ENCODE data around the gene RASD1. TPM values are rescaled to one million over a fixed set of nuclear protein-coding genes. Genes with fewer than 3 reads are reported as not detected.

RASD1 gene
- total and polyA plus RNA-seq, 10 donors, result 2.9 to 52.3 (median 10.2) TPM

DNA sequence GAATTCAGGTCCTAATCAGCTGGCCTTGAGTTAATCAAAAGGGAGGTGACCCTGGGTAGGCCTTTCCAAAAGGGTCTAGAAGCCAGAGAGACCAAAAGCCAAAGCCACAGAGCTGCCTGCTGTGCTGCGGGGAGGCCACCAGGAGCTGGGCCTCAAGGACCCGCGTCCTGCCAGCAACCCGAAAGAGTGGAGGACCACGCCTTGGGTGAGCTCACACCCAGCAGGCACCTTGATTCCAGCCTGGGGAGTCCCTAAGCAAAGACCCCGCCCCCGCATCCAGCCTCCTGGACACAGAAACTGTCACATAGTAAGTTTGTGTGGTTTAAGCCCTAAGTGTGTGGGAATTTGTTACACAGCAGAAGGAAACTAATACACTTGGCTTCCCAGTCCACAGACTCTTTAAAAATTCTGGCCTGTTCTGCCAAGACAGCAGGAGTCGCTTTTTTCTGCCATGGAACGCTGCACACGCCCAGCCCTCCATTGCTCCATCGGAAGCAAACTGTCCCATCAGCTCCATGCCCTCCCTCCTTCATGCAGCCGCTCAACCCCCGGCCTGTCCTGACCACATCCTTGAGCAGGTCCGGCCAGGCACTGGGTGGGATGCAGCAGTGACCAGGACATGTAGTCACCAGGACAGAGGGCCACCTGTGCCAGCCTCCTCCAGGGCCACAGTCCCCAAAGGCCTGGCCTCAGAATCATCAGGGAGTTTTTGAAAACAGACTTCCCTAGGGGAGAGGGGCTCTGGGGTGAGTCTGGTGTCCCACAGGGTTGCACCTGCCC is 20.9 kb upstream of the RASD1 start:
- intact Hi-C loops (cut with DNase I; ENCODE audit: low total_unique reads), result no loop called here
- WGBS, 5 donors, result 81 to 95% (median 91%) methylated on average over 10 to 14 of the region's 14 CpGs
- TF ChIP-seq, protein P1, sequence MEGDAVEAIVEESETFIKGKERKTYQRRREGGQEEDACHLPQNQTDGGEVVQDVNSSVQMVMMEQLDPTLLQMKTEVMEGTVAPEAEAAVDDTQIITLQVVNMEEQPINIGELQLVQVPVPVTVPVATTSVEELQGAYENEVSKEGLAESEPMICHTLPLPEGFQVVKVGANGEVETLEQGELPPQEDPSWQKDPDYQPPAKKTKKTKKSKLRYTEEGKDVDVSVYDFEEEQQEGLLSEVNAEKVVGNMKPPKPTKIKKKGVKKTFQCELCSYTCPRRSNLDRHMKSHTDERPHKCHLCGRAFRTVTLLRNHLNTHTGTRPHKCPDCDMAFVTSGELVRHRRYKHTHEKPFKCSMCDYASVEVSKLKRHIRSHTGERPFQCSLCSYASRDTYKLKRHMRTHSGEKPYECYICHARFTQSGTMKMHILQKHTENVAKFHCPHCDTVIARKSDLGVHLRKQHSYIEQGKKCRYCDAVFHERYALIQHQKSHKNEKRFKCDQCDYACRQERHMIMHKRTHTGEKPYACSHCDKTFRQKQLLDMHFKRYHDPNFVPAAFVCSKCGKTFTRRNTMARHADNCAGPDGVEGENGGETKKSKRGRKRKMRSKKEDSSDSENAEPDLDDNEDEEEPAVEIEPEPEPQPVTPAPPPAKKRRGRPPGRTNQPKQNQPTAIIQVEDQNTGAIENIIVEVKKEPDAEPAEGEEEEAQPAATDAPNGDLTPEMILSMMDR (IDR thresholded peaks at IDR 0.05 in 8 of 11, conservative IDR thresholded peaks at IDR 0.05 in 3 of 11), result no peak
- no peak for TF ChIP-seq POLR2AphosphoS5 (IDR thresholded peaks at IDR 0.05)
- TF ChIP-seq POLR2A (IDR thresholded peaks at IDR 0.05), result no peak
- no peak overlapping the region for H3K27ac ChIP-seq
- H3K9me3 ChIP-seq, result no peaks in the 10 kb centered on the region
- no peaks in the 10 kb centered on the region for H3K4me1 ChIP-seq
- DNase-seq, result no peak
- no peaks in the 10 kb centered on the region for H3K27me3 ChIP-seq (replicated peaks in 1 of 7)
- H3K4me3 ChIP-seq, result no peak overlapping the region
- H3K36me3 ChIP-seq, result peaks cover 0 to 19% (median 7%) of the 10 kb centered on the region in 6 donors

DNA sequence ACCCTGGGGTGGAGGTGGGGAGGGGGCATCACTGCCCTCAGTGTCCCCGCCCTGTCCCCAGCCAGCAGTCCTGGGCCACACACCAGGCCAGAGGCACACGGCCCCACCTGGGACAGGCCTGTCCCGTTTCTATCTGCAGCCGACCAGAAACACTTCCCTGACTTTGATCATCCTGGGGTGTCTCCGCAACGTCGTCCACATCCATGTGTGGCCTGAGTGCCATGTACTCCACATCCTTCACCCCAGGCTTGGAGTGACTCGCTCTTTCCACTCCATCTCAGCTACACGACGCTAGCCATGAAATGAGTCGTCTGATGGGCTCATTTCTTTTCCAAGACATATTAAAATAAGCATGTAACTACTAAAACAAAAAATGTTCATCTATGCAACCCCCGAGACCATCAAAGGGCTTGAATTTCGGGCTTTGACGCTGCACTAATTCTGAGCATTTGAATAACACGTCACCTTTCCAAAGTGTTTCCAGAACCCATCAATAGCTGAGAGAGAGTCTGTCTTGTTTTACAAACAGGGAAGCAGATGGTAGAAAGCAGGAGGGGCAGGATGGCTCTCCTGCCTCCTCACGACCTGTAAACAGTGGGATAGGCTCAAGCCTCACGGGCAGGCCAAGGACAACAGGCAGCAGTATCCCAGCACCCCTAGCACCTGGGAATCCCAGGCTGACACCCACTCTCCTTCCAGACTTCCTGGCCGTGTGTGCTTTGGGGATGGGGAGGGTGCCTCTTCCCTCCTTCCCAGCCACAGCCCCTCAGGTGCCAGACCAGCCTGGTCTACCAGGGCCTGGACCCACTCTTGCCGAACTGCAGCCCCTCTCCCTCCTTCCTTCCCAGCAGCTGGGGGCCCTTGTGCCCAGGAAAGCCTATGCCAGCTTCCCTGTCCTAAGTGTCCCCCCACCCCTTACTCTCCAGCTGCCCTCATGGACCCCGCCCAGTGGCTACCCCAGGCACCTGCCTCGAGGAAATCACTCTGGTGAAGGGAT is 20.0 kb upstream of the RASD1 start:
- peaks cover 0 to 13% (median 5%) of the 10 kb centered on the region in 6 donors for H3K36me3 ChIP-seq
- no peak for DNase-seq
- WGBS, 5 donors, result 82 to 88% (median 84%) methylated on average over 21 of the region's 21 CpGs

DNA sequence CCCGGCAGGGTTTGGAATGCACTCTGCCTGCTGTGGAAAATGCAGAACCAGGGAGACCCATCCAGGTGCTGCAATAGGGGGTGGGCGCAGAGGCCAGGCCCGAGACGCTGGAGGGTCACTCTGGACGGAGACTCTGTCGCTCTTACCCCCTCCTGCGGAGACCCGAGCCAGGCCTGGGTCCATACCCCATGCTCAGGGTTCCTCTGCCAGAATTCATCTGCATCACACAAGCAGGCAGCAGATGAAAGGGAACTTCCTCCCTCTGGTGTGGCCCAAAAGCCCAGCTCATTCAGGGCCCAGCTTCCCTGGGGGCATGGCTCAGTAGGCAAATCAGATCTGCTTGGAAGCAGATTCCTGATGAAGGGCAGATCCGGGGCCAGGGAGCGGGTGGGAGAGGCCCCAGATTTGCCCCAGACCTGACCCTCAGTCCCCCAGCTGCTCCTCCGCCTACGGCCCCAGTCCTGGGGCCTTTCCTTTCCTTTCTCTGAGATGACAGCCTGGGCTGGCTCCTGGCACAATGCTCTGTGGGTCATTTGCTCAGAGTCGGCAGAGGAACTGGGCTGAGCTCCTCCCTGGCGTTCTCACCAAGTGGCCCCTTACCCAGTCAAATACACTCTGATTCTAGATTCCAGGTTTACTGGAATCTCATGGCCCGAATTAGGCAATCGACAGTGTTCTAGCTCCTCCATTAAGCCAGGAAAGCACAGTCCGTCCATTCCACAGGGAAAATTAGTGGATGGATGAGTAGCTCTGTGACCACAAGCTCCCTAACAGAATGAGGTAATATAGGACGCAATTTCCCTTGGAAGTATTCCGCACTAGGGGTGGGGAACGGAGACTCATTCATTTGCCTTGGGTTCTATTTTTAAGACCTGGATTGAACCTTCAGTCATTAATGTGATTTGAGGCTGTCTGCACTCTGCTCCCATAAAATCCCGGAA is 19.1 kb upstream of the RASD1 start:
- no peaks in the 10 kb centered on the region for H3K27me3 ChIP-seq (replicated peaks in 1 of 7)
- no peaks in the 10 kb centered on the region for H3K4me1 ChIP-seq
- H3K9me3 ChIP-seq, result no peaks in the 10 kb centered on the region
- intact Hi-C loops (cut with DNase I; ENCODE audit: low total_unique reads), result no loop called here
- H3K27ac ChIP-seq, result peak overlapping the region in 5 of 8 donors; percentile 4 to 40 (median 29)
- no peak for DNase-seq
- no peak overlapping the region for H3K4me3 ChIP-seq
- 84 to 93% (median 88%) methylated on average over 16 to 21 of the region's 21 CpGs for WGBS, 5 donors
- peaks cover 0 to 3% (median 0%) of the 10 kb centered on the region in 6 donors for H3K36me3 ChIP-seq
- TF ChIP-seq POLR2A (IDR thresholded peaks at IDR 0.05) (no peak), POLR2AphosphoS5 (IDR thresholded peaks at IDR 0.05) (peak in 1 of 3 donors; percentile 33)

More for the DNA sequence above, 20.0 kb upstream of the RASD1 start:
- Histone ChIP-seq H3K4me1 (no peaks in the 10 kb centered on the region), H3K4me3 (no peak overlapping the region), H3K9me3 (no peaks in the 10 kb centered on the region), H3K27ac (no peak overlapping the region), H3K27me3 (replicated peaks in 1 of 7) (no peaks in the 10 kb centered on the region)
- intact Hi-C loops (cut with DNase I; ENCODE audit: low total_unique reads), result no loop called here
- no peak for TF ChIP-seq POLR2A (IDR thresholded peaks at IDR 0.05)
- no peak for TF ChIP-seq POLR2AphosphoS5 (IDR thresholded peaks at IDR 0.05)
- TF ChIP-seq, protein P1 (IDR thresholded peaks at IDR 0.05 in 8 of 11, conservative IDR thresholded peaks at IDR 0.05 in 3 of 11), result no peak

Measured in spleen (tissue), 11 donors.